ENCODE measurements around the gene UBXN4. TPM values are rescaled to one million over a fixed set of nuclear protein-coding genes. Genes with fewer than 3 reads are reported as not detected.
"Not testable (repeated sequence)": the region's sequence is repeated elsewhere in the genome, so short reads cannot be mapped to it uniquely, and the experiment has no call there.

The UBXN4 gene
- total RNA-seq, 1 donor from 2014 or later, result 107 TPM

GRCh38 chr2:135708159-135708558 is 33.5 kb upstream of the UBXN4 start:
- no peak for DNase-seq (ENCODE audit: extremely low spot score, unreplicated experiment)
- Mint-ChIP-seq H3K36me3 (peaks cover 4% of the 10 kb centered on the region), H3K9me3 (no peaks in the 10 kb centered on the region), H3K27ac (no peak overlapping the region), H3K27me3 (no peaks in the 10 kb centered on the region), H3K4me1 (ENCODE audit: unreplicated experiment) (peaks cover 5% of the 10 kb centered on the region), H3K4me3 (no peak overlapping the region)
- TF ChIP-seq CTCF (conservative IDR thresholded peaks at IDR 0.05), result no peak

- H3K27ac Mint-ChIP-seq, result no peak overlapping the region
- H3K9me3 Mint-ChIP-seq, result no peaks in the 10 kb centered on the region
- peak; percentile 98 for TF ChIP-seq CTCF (conservative IDR thresholded peaks at IDR 0.05)
- DNase-seq (ENCODE audit: extremely low spot score, unreplicated experiment), result no peak
- no peak overlapping the region for H3K4me3 Mint-ChIP-seq
- H3K36me3 Mint-ChIP-seq, result peaks cover 4% of the 10 kb centered on the region
- peaks cover 5% of the 10 kb centered on the region for H3K4me1 Mint-ChIP-seq (ENCODE audit: unreplicated experiment)
- H3K27me3 Mint-ChIP-seq, result no peaks in the 10 kb centered on the region
Observed at GRCh38 chr2:135709992-135710391, 31.7 kb upstream of the UBXN4 start.

GRCh38 chr2:135715086-135715485 is 26.6 kb upstream of the UBXN4 start:
- not testable (repeated sequence) for H3K27ac Mint-ChIP-seq; DNase-seq (ENCODE audit: extremely low spot score, unreplicated experiment); H3K27me3 Mint-ChIP-seq; H3K9me3 Mint-ChIP-seq; H3K4me1 Mint-ChIP-seq (ENCODE audit: unreplicated experiment); H3K4me3 Mint-ChIP-seq
- peaks cover 16% of the 10 kb centered on the region for H3K36me3 Mint-ChIP-seq

- Mint-ChIP-seq H3K27me3 (no peaks in the 10 kb centered on the region), H3K4me3 (no peak overlapping the region), H3K4me1 (ENCODE audit: unreplicated experiment) (peaks cover 8% of the 10 kb centered on the region), H3K36me3 (peaks cover 14% of the 10 kb centered on the region), H3K9me3 (no peaks in the 10 kb centered on the region), H3K27ac (no peak overlapping the region)
- TF ChIP-seq CTCF (conservative IDR thresholded peaks at IDR 0.05), result no peak
- DNase-seq (ENCODE audit: extremely low spot score, unreplicated experiment), result no peak
Observed at GRCh38 chr2:135728064-135728743, 13.5 kb upstream of the UBXN4 start.

GRCh38 chr2:135732561-135732960 is 9.1 kb upstream of the UBXN4 start:
- Mint-ChIP-seq H3K36me3 (no peaks in the 10 kb centered on the region), H3K4me3 (no peak overlapping the region), H3K27ac (no peak overlapping the region), H3K4me1 (ENCODE audit: unreplicated experiment) (peaks cover 8% of the 10 kb centered on the region), H3K9me3 (no peaks in the 10 kb centered on the region), H3K27me3 (no peaks in the 10 kb centered on the region)
- no peak for TF ChIP-seq CTCF (conservative IDR thresholded peaks at IDR 0.05)
- no peak for DNase-seq (ENCODE audit: extremely low spot score, unreplicated experiment)

GRCh38 chr2:135733045-135733444 is 8.6 kb upstream of the UBXN4 start:
- Mint-ChIP-seq H3K36me3 (no peaks in the 10 kb centered on the region), H3K27me3 (no peaks in the 10 kb centered on the region), H3K4me3 (no peak overlapping the region), H3K4me1 (ENCODE audit: unreplicated experiment) (peaks cover 8% of the 10 kb centered on the region), H3K9me3 (no peaks in the 10 kb centered on the region), H3K27ac (no peak overlapping the region)
- no peak for TF ChIP-seq CTCF (conservative IDR thresholded peaks at IDR 0.05)
- no peak for DNase-seq (ENCODE audit: extremely low spot score, unreplicated experiment)
